ENCODE results near the gene EPHA4. TPM values are rescaled to one million over a fixed set of nuclear protein-coding genes. Genes with fewer than 3 reads are reported as not detected.

EPHA4 gene
- total and polyA plus RNA-seq, 4 experiments from 2014 or later = 20.9 to 132 (median 79.9) TPM

- CTCF ChIA-PET (ENCODE audit: partially characterized antibody) = no interaction called here
- no peak overlapping the region for H3K27ac Mint-ChIP-seq
- H3K36me3 Mint-ChIP-seq = no peaks in the 10 kb centered on the region
- H3K9me3 Mint-ChIP-seq = peaks cover 0 to 4% (median 0%) of the 10 kb centered on the region in 8 donors
- H3K4me3 Mint-ChIP-seq = no peak overlapping the region
- Histone ChIP-seq H3K27ac (ENCODE audit: low read depth, low read length) (no peak overlapping the region), H3K4me3 (ENCODE audit: low read length in 2 of 2) (no peak overlapping the region), H3K4me1 (ENCODE audit: insufficient read depth, low read length) (no peaks in the 10 kb centered on the region), H3K36me3 (ENCODE audit: insufficient read depth, low read length) (no peaks in the 10 kb centered on the region), H3K9me3 (ENCODE audit: control insufficient read depth in 1 of 2, low read length in 2 of 2) (no peaks in the 10 kb centered on the region), H3K27me3 (ENCODE audit: insufficient read depth, low read length) (no peaks in the 10 kb centered on the region)
- no peaks in the 10 kb centered on the region for H3K4me1 Mint-ChIP-seq
- POLR2A ChIA-PET (ENCODE audit: partially characterized antibody) = no interaction called here
- intact Hi-C loops (cut with micrococcal nuclease) = no loop called here
- DNase-seq = no peak
- no peaks in the 10 kb centered on the region for H3K27me3 Mint-ChIP-seq
Observed at GRCh38 chr2:221389904-221390303, 182.2 kb downstream of the EPHA4 start.

- no peaks in the 10 kb centered on the region for H3K9me3 ChIP-seq (ENCODE audit: control insufficient read depth in 1 of 2, low read length in 2 of 2)
- Mint-ChIP-seq H3K27me3 (no peaks in the 10 kb centered on the region), H3K27ac (no peak overlapping the region), H3K4me3 (no peak overlapping the region), H3K36me3 (no peaks in the 10 kb centered on the region), H3K9me3 (peaks cover 0 to 5% (median 0%) of the 10 kb centered on the region in 8 donors), H3K4me1 (no peaks in the 10 kb centered on the region)
- H3K4me3 ChIP-seq (ENCODE audit: low read length in 2 of 2) = no peak overlapping the region
- no peak for DNase-seq
- intact Hi-C loops (cut with micrococcal nuclease) = no loop called here
- no peak overlapping the region for H3K27ac ChIP-seq (ENCODE audit: low read depth, low read length)
- no peaks in the 10 kb centered on the region for H3K27me3 ChIP-seq (ENCODE audit: insufficient read depth, low read length)
- H3K4me1 ChIP-seq (ENCODE audit: insufficient read depth, low read length) = no peaks in the 10 kb centered on the region
- POLR2A ChIA-PET (ENCODE audit: partially characterized antibody) = no interaction called here
- H3K36me3 ChIP-seq (ENCODE audit: insufficient read depth, low read length) = no peaks in the 10 kb centered on the region
- CTCF ChIA-PET (ENCODE audit: partially characterized antibody) = no interaction called here
Observed at GRCh38 chr2:221389421-221389820, 182.7 kb downstream of the EPHA4 start.

- H3K4me3 Mint-ChIP-seq = no peak overlapping the region
- POLR2A ChIA-PET (ENCODE audit: partially characterized antibody) = no interaction called here
- H3K9me3 Mint-ChIP-seq = peaks cover 0 to 5% (median 0%) of the 10 kb centered on the region in 8 donors
Observed at GRCh38 chr2:221388891-221389290, 183.2 kb downstream of the EPHA4 start.

GRCh38 chr2:221385716-221386115 is 186.4 kb downstream of the EPHA4 start:
- ChIA-PET CTCF (ENCODE audit: partially characterized antibody) (no interaction called here), POLR2A (ENCODE audit: partially characterized antibody) (no interaction called here)
- no peak overlapping the region for H3K27ac ChIP-seq (ENCODE audit: low read depth, low read length)
- H3K36me3 ChIP-seq (ENCODE audit: insufficient read depth, low read length) = no peaks in the 10 kb centered on the region
- intact Hi-C loops (cut with micrococcal nuclease) = no loop called here
- H3K4me1 Mint-ChIP-seq = peaks cover 0 to 1% (median 0%) of the 10 kb centered on the region in 4 donors
- no peak for DNase-seq
- no peaks in the 10 kb centered on the region for H3K9me3 ChIP-seq (ENCODE audit: control insufficient read depth in 1 of 2, low read length in 2 of 2)
- H3K9me3 Mint-ChIP-seq = peaks cover 0 to 5% (median 0%) of the 10 kb centered on the region in 8 donors
- H3K27me3 Mint-ChIP-seq = no peaks in the 10 kb centered on the region
- H3K36me3 Mint-ChIP-seq = no peaks in the 10 kb centered on the region
- no peak overlapping the region for H3K4me3 Mint-ChIP-seq
- H3K4me1 ChIP-seq (ENCODE audit: insufficient read depth, low read length) = no peaks in the 10 kb centered on the region
- no peaks in the 10 kb centered on the region for H3K27me3 ChIP-seq (ENCODE audit: insufficient read depth, low read length)
- no peak overlapping the region for H3K27ac Mint-ChIP-seq
- H3K4me3 ChIP-seq (ENCODE audit: low read length in 2 of 2) = no peak overlapping the region

More at GRCh38 chr2:221388891-221389290, 183.2 kb downstream of the EPHA4 start:
- Histone ChIP-seq H3K27ac (ENCODE audit: low read depth, low read length) (no peak overlapping the region), H3K4me3 (ENCODE audit: low read length in 2 of 2) (no peak overlapping the region), H3K27me3 (ENCODE audit: insufficient read depth, low read length) (no peaks in the 10 kb centered on the region), H3K36me3 (ENCODE audit: insufficient read depth, low read length) (no peaks in the 10 kb centered on the region), H3K9me3 (ENCODE audit: control insufficient read depth in 1 of 2, low read length in 2 of 2) (no peaks in the 10 kb centered on the region), H3K4me1 (ENCODE audit: insufficient read depth, low read length) (no peaks in the 10 kb centered on the region)
- peaks cover 0 to 1% (median 0%) of the 10 kb centered on the region in 4 donors for H3K4me1 Mint-ChIP-seq
- CTCF ChIA-PET (ENCODE audit: partially characterized antibody) = no interaction called here
- intact Hi-C loops (cut with micrococcal nuclease) = no loop called here
- H3K27me3 Mint-ChIP-seq = no peaks in the 10 kb centered on the region
- H3K36me3 Mint-ChIP-seq = no peaks in the 10 kb centered on the region
- DNase-seq = no peak
- H3K27ac Mint-ChIP-seq = no peak overlapping the region

GRCh38 chr2:221381928-221382488 is 190.1 kb downstream of the EPHA4 start:
- Histone ChIP-seq H3K27ac (ENCODE audit: low read depth, low read length) (no peak overlapping the region), H3K9me3 (ENCODE audit: control insufficient read depth in 1 of 2, low read length in 2 of 2) (no peaks in the 10 kb centered on the region), H3K4me3 (ENCODE audit: low read length in 2 of 2) (no peak overlapping the region), H3K27me3 (ENCODE audit: insufficient read depth, low read length) (no peaks in the 10 kb centered on the region), H3K36me3 (ENCODE audit: insufficient read depth, low read length) (no peaks in the 10 kb centered on the region), H3K4me1 (ENCODE audit: insufficient read depth, low read length) (no peaks in the 10 kb centered on the region)
- Mint-ChIP-seq H3K9me3 (peaks cover 0 to 5% (median 0%) of the 10 kb centered on the region in 8 donors), H3K4me3 (no peak overlapping the region), H3K27me3 (no peaks in the 10 kb centered on the region), H3K36me3 (no peaks in the 10 kb centered on the region), H3K27ac (no peak overlapping the region), H3K4me1 (peaks cover 0 to 1% (median under 1%) of the 10 kb centered on the region in 4 donors)
- POLR2A ChIA-PET (ENCODE audit: partially characterized antibody) = no interaction called here
- CTCF ChIA-PET (ENCODE audit: partially characterized antibody) = interaction anchor here (0.6 kb wide), 2 partner anchors 28 to 211 kb away, joined by 3 read pairs; no protein-coding TSS in a partner anchor
- intact Hi-C loops (cut with micrococcal nuclease) = no loop called here
- DNase-seq = no peak

- no peak overlapping the region for H3K4me3 ChIP-seq (ENCODE audit: low read length in 2 of 2)
- H3K9me3 ChIP-seq (ENCODE audit: control insufficient read depth in 1 of 2, low read length in 2 of 2) = no peaks in the 10 kb centered on the region
- H3K36me3 ChIP-seq (ENCODE audit: insufficient read depth, low read length) = no peaks in the 10 kb centered on the region
- no peaks in the 10 kb centered on the region for H3K27me3 ChIP-seq (ENCODE audit: insufficient read depth, low read length)
- Mint-ChIP-seq H3K27me3 (no peaks in the 10 kb centered on the region), H3K9me3 (peaks cover 0 to 5% (median 0%) of the 10 kb centered on the region in 8 donors), H3K27ac (no peak overlapping the region), H3K36me3 (no peaks in the 10 kb centered on the region), H3K4me1 (peaks cover 0 to 1% (median under 1%) of the 10 kb centered on the region in 4 donors), H3K4me3 (no peak overlapping the region)
- CTCF ChIA-PET (ENCODE audit: partially characterized antibody) = no interaction called here
- intact Hi-C loops (cut with micrococcal nuclease) = no loop called here
- POLR2A ChIA-PET (ENCODE audit: partially characterized antibody) = no interaction called here
- no peak overlapping the region for H3K27ac ChIP-seq (ENCODE audit: low read depth, low read length)
- no peak for DNase-seq
- no peaks in the 10 kb centered on the region for H3K4me1 ChIP-seq (ENCODE audit: insufficient read depth, low read length)
Observed at GRCh38 chr2:221380686-221381085, 191.4 kb downstream of the EPHA4 start.

GRCh38 chr2:221380062-221380461 is 192.0 kb downstream of the EPHA4 start:
- no peaks in the 10 kb centered on the region for H3K9me3 ChIP-seq (ENCODE audit: control insufficient read depth in 1 of 2, low read length in 2 of 2)
- no peak for DNase-seq
- H3K4me1 Mint-ChIP-seq = peaks cover 0 to 1% (median under 1%) of the 10 kb centered on the region in 4 donors
- peaks cover 0 to 2% (median 0%) of the 10 kb centered on the region in 8 donors for H3K9me3 Mint-ChIP-seq
- no peak overlapping the region for H3K4me3 Mint-ChIP-seq
- H3K27ac ChIP-seq (ENCODE audit: low read depth, low read length) = no peak overlapping the region
- no peaks in the 10 kb centered on the region for H3K27me3 ChIP-seq (ENCODE audit: insufficient read depth, low read length)
- ChIA-PET CTCF (ENCODE audit: partially characterized antibody) (no interaction called here), POLR2A (ENCODE audit: partially characterized antibody) (no interaction called here)
- no peaks in the 10 kb centered on the region for H3K4me1 ChIP-seq (ENCODE audit: insufficient read depth, low read length)
- H3K27me3 Mint-ChIP-seq = no peaks in the 10 kb centered on the region
- H3K36me3 ChIP-seq (ENCODE audit: insufficient read depth, low read length) = no peaks in the 10 kb centered on the region
- intact Hi-C loops (cut with micrococcal nuclease) = no loop called here
- H3K36me3 Mint-ChIP-seq = no peaks in the 10 kb centered on the region
- no peak overlapping the region for H3K4me3 ChIP-seq (ENCODE audit: low read length in 2 of 2)
- H3K27ac Mint-ChIP-seq = no peak overlapping the region
